ENCODE results near the gene CHST3.

The CHST3 gene

DNA sequence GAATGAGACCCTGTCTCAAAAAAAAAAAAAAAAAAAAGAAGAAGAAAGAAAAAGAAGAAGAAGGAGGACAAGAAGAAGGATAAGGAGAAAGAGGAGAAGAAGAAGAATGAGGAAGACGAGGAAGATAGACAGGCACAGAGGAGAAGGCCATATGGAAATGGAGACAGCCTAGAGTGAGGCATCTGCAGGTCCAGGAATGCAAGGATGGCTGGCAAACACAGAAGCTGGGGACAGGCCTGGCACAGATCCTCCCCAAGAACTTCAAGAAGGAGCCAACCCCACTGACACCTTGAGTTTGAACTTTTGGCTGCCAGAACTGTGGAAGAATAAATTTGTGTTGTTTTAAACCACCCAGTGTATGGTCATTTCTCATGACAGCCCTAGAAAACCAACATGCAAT is 85.3 kb downstream of the CHST3 start:
- Histone ChIP-seq H3K36me3 (ENCODE audit: insufficient read depth, low read length) (no peaks in the 10 kb centered on the region), H3K4me1 (ENCODE audit: control insufficient read depth, insufficient read depth, low read length, unreplicated experiment) (no peaks in the 10 kb centered on the region), H3K4me3 (ENCODE audit: low read depth, low read length) (no peak overlapping the region), H3K79me2 (ENCODE audit: control insufficient read depth, insufficient read depth, low read length, unreplicated experiment) (no peaks in the 10 kb centered on the region), H3K27me3 (ENCODE audit: insufficient read depth, low read length) (no peaks in the 10 kb centered on the region), H3K27ac (ENCODE audit: low read depth, low read length) (no peak overlapping the region), H2AFZ (ENCODE audit: low read length, unreplicated experiment) (no peak overlapping the region)

DNA sequence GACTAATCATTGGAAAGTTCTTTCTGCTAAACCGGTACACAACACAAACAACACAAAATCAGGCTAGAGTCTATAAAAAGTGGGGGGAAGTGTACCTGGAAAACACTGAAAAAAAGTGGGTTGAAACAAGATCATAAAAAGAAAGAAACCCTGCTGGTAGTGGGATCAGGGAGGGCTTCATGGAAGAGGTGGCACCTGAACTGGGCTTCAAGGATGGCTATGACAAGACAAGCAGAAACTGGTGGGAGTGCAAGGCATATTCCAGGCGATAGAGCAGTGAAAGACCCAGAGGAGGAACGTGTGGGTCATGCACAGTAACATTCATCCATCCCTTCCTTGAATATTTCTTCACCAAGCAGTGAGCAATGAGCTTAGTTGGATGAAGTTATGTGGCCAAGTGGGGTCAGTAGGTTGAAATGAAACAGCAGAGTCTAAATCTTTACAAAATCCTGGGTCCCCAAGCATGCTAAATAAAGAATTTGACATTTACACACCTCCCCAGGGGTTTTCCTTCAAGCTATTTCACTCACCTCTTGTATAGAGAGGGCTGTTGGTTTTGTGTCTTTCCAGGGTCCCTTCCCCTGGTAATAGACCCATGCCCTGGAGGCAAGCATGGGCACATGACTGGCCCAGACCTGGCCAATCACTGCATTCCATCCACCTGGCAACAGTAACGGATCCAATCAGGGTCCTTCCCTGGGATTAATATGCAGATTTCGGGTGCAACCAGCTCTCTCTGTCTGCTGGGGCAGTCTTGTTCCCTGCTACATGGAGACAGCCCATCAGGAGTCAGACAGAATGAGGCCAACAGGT is 86.0 kb downstream of the CHST3 start:
- Histone ChIP-seq H3K36me3 (ENCODE audit: insufficient read depth, low read length) (no peaks in the 10 kb centered on the region), H2AFZ (ENCODE audit: low read length, unreplicated experiment) (no peak overlapping the region), H3K4me1 (ENCODE audit: control insufficient read depth, insufficient read depth, low read length, unreplicated experiment) (no peaks in the 10 kb centered on the region), H3K27ac (ENCODE audit: low read depth, low read length) (no peak overlapping the region), H3K4me3 (ENCODE audit: low read depth, low read length) (no peak overlapping the region), H3K79me2 (ENCODE audit: control insufficient read depth, insufficient read depth, low read length, unreplicated experiment) (no peaks in the 10 kb centered on the region), H3K27me3 (ENCODE audit: insufficient read depth, low read length) (no peaks in the 10 kb centered on the region)

GRCh38 chr10:72050873-72051272 is 86.7 kb downstream of the CHST3 start:
- Histone ChIP-seq H3K27ac (ENCODE audit: low read depth, low read length) (no peak overlapping the region), H2AFZ (ENCODE audit: low read length, unreplicated experiment) (no peak overlapping the region), H3K79me2 (ENCODE audit: control insufficient read depth, insufficient read depth, low read length, unreplicated experiment) (no peaks in the 10 kb centered on the region), H3K4me3 (ENCODE audit: low read depth, low read length) (no peak overlapping the region), H3K4me1 (ENCODE audit: control insufficient read depth, insufficient read depth, low read length, unreplicated experiment) (no peaks in the 10 kb centered on the region), H3K27me3 (ENCODE audit: insufficient read depth, low read length) (no peaks in the 10 kb centered on the region), H3K36me3 (ENCODE audit: insufficient read depth, low read length) (no peaks in the 10 kb centered on the region)

GRCh38 chr10:72053690-72054089 is 89.5 kb downstream of the CHST3 start:
- no peaks in the 10 kb centered on the region for H3K36me3 ChIP-seq (ENCODE audit: insufficient read depth, low read length)
- H2AFZ ChIP-seq (ENCODE audit: low read length, unreplicated experiment): no peak overlapping the region
- no peak overlapping the region for H3K4me3 ChIP-seq (ENCODE audit: low read depth, low read length)
- H3K27me3 ChIP-seq (ENCODE audit: insufficient read depth, low read length): no peaks in the 10 kb centered on the region
- H3K27ac ChIP-seq (ENCODE audit: low read depth, low read length): no peak overlapping the region
- H3K4me1 ChIP-seq (ENCODE audit: control insufficient read depth, insufficient read depth, low read length, unreplicated experiment): no peaks in the 10 kb centered on the region
- H3K79me2 ChIP-seq (ENCODE audit: control insufficient read depth, insufficient read depth, low read length, unreplicated experiment): no peaks in the 10 kb centered on the region

- H3K36me3 ChIP-seq (ENCODE audit: insufficient read depth, low read length): no peaks in the 10 kb centered on the region
- H3K4me3 ChIP-seq (ENCODE audit: low read depth, low read length): no peak overlapping the region
- no peaks in the 10 kb centered on the region for H3K4me1 ChIP-seq (ENCODE audit: control insufficient read depth, insufficient read depth, low read length, unreplicated experiment)
- no peak overlapping the region for H2AFZ ChIP-seq (ENCODE audit: low read length, unreplicated experiment)
- H3K27ac ChIP-seq (ENCODE audit: low read depth, low read length): no peak overlapping the region
- no peaks in the 10 kb centered on the region for H3K27me3 ChIP-seq (ENCODE audit: insufficient read depth, low read length)
- no peaks in the 10 kb centered on the region for H3K79me2 ChIP-seq (ENCODE audit: control insufficient read depth, insufficient read depth, low read length, unreplicated experiment)
These were observed 91.9 kb downstream of the CHST3 start for GRCh38 chr10:72056113-72056512.

- no peak overlapping the region for H2AFZ ChIP-seq (ENCODE audit: low read length, unreplicated experiment)
- H3K79me2 ChIP-seq (ENCODE audit: control insufficient read depth, insufficient read depth, low read length, unreplicated experiment): no peaks in the 10 kb centered on the region
- H3K4me1 ChIP-seq (ENCODE audit: control insufficient read depth, insufficient read depth, low read length, unreplicated experiment): no peaks in the 10 kb centered on the region
- no peak overlapping the region for H3K4me3 ChIP-seq (ENCODE audit: low read depth, low read length)
- no peaks in the 10 kb centered on the region for H3K36me3 ChIP-seq (ENCODE audit: insufficient read depth, low read length)
- H3K27me3 ChIP-seq (ENCODE audit: insufficient read depth, low read length): no peaks in the 10 kb centered on the region
- H3K27ac ChIP-seq (ENCODE audit: low read depth, low read length): no peak overlapping the region
These were observed 92.9 kb downstream of the CHST3 start for GRCh38 chr10:72056932-72057751.

DNA sequence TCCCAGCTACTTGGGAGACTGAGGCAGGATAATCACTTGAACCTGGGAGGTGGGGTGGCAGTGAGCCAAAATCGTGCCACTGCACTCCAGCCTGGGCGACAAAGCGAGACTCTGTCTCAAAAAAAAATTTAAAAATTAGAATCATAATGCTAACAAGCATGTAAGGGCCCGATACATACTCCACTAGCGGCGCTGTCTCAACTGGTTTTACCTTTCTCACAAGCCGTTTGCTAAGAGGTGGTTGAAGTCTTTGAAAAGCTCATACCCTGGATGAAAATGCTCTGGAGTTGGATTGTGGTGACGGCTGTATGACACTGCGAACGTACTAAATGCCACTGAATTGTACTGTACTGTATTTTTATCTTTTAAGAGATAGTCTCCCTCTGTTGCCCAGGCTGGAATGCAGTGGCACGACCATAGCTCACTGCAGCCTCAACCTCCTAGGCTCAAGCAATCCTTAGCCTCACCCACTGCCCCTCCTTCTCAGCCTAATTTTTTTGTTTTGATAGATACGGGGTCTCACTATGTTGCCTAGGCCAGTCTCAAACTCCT is 94.2 kb downstream of the CHST3 start:
- no peaks in the 10 kb centered on the region for H3K36me3 ChIP-seq (ENCODE audit: insufficient read depth, low read length)
- H3K4me1 ChIP-seq (ENCODE audit: control insufficient read depth, insufficient read depth, low read length, unreplicated experiment): no peaks in the 10 kb centered on the region
- H2AFZ ChIP-seq (ENCODE audit: low read length, unreplicated experiment): no peak overlapping the region
- no peaks in the 10 kb centered on the region for H3K27me3 ChIP-seq (ENCODE audit: insufficient read depth, low read length)
- H3K27ac ChIP-seq (ENCODE audit: low read depth, low read length): no peak overlapping the region
- H3K79me2 ChIP-seq (ENCODE audit: control insufficient read depth, insufficient read depth, low read length, unreplicated experiment): no peaks in the 10 kb centered on the region
- H3K4me3 ChIP-seq (ENCODE audit: low read depth, low read length): no peak overlapping the region

GRCh38 chr10:72058989-72059842 is 95.0 kb downstream of the CHST3 start:
- Histone ChIP-seq H3K36me3 (ENCODE audit: insufficient read depth, low read length) (no peaks in the 10 kb centered on the region), H3K27ac (ENCODE audit: low read depth, low read length) (no peak overlapping the region)

GRCh38 chr10:72059843-72060822 is 95.9 kb downstream of the CHST3 start:
- H3K4me3 ChIP-seq (ENCODE audit: low read depth, low read length): no peak overlapping the region
- no peak overlapping the region for H2AFZ ChIP-seq (ENCODE audit: low read length, unreplicated experiment)
- no peaks in the 10 kb centered on the region for H3K36me3 ChIP-seq (ENCODE audit: insufficient read depth, low read length)
- H3K27me3 ChIP-seq (ENCODE audit: insufficient read depth, low read length): no peaks in the 10 kb centered on the region
- no peak overlapping the region for H3K27ac ChIP-seq (ENCODE audit: low read depth, low read length)
- no peaks in the 10 kb centered on the region for H3K79me2 ChIP-seq (ENCODE audit: control insufficient read depth, insufficient read depth, low read length, unreplicated experiment)
- no peaks in the 10 kb centered on the region for H3K4me1 ChIP-seq (ENCODE audit: control insufficient read depth, insufficient read depth, low read length, unreplicated experiment)

More at GRCh38 chr10:72058989-72059842, 95.0 kb downstream of the CHST3 start:
- no peaks in the 10 kb centered on the region for H3K4me1 ChIP-seq (ENCODE audit: control insufficient read depth, insufficient read depth, low read length, unreplicated experiment)
- no peaks in the 10 kb centered on the region for H3K79me2 ChIP-seq (ENCODE audit: control insufficient read depth, insufficient read depth, low read length, unreplicated experiment)
- H2AFZ ChIP-seq (ENCODE audit: low read length, unreplicated experiment): no peak overlapping the region
- no peaks in the 10 kb centered on the region for H3K27me3 ChIP-seq (ENCODE audit: insufficient read depth, low read length)
- no peak overlapping the region for H3K4me3 ChIP-seq (ENCODE audit: low read depth, low read length)

Data from ACC112 (cell line).